GM18508 (cell line): ENCODE results near the gene RNF187.

Experiments
- ATAC-seq: cut with Tn5 transposase; IDR thresholded peaks from one replicate; pipeline ENCODE4 v1.9.1; 2021; ENCODE audit warnings: moderate number of reproducible peaks; ENCODE audit not compliant: insufficient read depth, unreplicated experiment

The RNF187 gene

GRCh38 chr1:228507961-228508652 lies 20.9 kb downstream of the RNF187 start:
- no peak for ATAC-seq

- ATAC-seq, result no peak
These were observed 21.7 kb downstream of the RNF187 start for GRCh38 chr1:228508840-228509415.

- ATAC-seq, result no peak
These were observed 23.1 kb downstream of the RNF187 start for GRCh38 chr1:228510101-228510802.

- no peak for ATAC-seq
These were observed 23.7 kb downstream of the RNF187 start for GRCh38 chr1:228510803-228511413.

GRCh38 chr1:228511546-228512445 lies 24.6 kb downstream of the RNF187 start:
- ATAC-seq, result no peak

GRCh38 chr1:228512781-228513198 lies 25.6 kb downstream of the RNF187 start:
- ATAC-seq, result no peak

GRCh38 chr1:228513236-228513900 lies 26.2 kb downstream of the RNF187 start:
- no peak for ATAC-seq

GRCh38 chr1:228514421-228514820 lies 27.2 kb downstream of the RNF187 start:
- ATAC-seq, result no peak

- ATAC-seq, result no peak
These were observed 28.1 kb downstream of the RNF187 start for GRCh38 chr1:228515200-228515834.

GRCh38 chr1:228517655-228518054 lies 30.5 kb downstream of the RNF187 start:
- no peak for ATAC-seq

GRCh38 chr1:228527596-228527995 lies 40.4 kb downstream of the RNF187 start:
- ATAC-seq, result no peak

- ATAC-seq, result no peak
These were observed 41.4 kb downstream of the RNF187 start for GRCh38 chr1:228528612-228529011.

GRCh38 chr1:228530086-228530758 lies 43.0 kb downstream of the RNF187 start:
- no peak for ATAC-seq

GRCh38 chr1:228530951-228531731 lies 44.0 kb downstream of the RNF187 start:
- no peak for ATAC-seq

GRCh38 chr1:228538831-228539230 lies 51.6 kb downstream of the RNF187 start:
- no peak for ATAC-seq

GRCh38 chr1:228540161-228540917 lies 53.2 kb downstream of the RNF187 start:
- ATAC-seq, result no peak

- ATAC-seq, result no peak
These were observed 54.5 kb downstream of the RNF187 start for GRCh38 chr1:228541725-228542124.
